Limb (tissue), 2 donors: Measurements from ENCODE around the gene RNASE4.
"Not testable (repeated sequence)": the region's sequence is repeated elsewhere in the genome, so short reads cannot be mapped to it uniquely, and the experiment has no call there.

Experiments used
- DNase-seq, 2 donors: peaks; one replicate each; pipeline ENCODE4 v3.0.0-alpha.2; 2016; ENCODE audit errors: extremely low spot score in 2 of 2

RNASE4 gene

GRCh38 chr14:20698018-20698329 lies 13.6 kb downstream of the RNASE4 start:
- no peak for DNase-seq

DNA sequence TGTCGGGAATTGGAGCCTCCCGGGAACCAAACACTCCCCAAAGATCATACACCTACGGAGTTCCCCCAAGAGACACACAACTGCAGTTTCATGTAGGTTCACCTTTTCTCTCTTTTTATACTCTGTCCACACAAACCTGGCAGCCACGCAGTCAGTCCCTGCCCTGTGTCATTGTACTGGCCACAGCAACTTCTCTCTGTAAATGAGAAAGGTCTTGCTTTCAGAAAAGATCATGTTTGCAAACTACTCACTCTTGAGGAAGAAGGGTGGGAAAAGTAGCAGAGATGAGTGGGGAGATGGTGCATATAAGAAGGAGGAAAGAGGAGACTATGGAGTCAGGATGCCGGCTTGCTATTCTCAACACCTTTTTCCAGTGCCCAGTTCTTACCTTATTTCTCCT lies 14.6 kb downstream of the RNASE4 start:
- DNase-seq, result no peak

DNA sequence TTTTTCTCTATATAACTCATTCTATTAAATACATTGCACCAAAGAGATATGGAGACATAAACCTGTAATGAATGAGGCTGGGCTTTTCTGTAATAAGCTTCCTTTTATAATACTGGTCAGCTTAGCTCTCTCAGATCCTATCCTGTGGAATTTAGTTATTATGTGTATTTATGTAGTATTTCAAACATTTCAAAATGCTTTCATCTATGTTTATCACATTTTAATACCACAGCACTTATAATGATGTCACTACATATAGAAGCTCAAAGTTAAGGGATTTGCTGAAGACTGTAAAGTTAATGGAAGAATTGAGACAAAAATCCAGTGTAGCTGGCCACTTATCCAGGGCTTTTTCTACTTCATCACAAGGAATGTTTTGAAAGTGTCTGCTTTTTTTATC lies 15.6 kb downstream of the RNASE4 start:
- no peak for DNase-seq

DNA sequence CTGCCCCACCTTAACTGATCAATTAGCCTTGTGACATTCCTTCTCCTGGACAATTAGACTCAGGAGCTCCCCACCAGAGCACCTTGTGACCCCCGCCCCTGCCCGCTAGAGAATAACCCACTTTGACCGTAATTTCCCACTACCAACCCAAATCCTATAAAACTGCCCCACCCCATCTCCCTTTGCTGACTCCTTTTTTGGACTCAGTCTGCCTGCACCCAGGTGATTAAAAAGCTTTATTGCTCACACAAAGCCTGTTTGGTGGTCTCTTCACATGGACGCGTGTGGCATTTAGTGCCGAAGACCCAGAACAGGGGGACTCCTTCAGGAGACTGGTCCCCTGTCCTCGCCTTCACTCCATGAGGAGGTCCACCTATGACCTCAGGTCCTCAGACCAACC lies 16.6 kb downstream of the RNASE4 start:
- not testable (repeated sequence) for DNase-seq

- no peak for DNase-seq
Observed at GRCh38 chr14:20706657-20707355, 22.4 kb downstream of the RNASE4 start.

DNA sequence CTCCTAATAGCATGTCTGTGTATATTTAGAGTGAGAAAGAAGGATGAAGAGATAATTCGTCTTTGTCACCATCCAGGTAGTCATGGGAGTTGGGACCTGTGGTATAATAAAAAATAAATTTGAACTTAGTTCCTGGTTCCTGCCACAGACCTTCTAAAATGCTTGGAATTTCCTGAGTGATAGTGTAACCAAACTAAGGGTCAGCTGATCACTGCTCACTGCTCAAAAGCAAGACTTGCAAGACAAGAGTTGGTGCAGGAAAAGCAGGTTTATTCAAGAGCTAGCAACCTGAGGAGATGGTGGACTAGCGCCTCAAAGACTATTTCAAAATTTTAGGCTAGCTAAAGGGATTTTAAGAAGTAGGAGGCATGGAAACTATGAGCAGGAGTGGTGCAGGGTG lies 23.3 kb downstream of the RNASE4 start:
- DNase-seq, result no peak

GRCh38 chr14:20711261-20711660 lies 26.9 kb downstream of the RNASE4 start:
- no peak for DNase-seq

GRCh38 chr14:20711685-20712084 lies 27.3 kb downstream of the RNASE4 start:
- DNase-seq, result no peak

- no peak for DNase-seq
Observed at GRCh38 chr14:20712904-20713303, 28.5 kb downstream of the RNASE4 start.

DNA sequence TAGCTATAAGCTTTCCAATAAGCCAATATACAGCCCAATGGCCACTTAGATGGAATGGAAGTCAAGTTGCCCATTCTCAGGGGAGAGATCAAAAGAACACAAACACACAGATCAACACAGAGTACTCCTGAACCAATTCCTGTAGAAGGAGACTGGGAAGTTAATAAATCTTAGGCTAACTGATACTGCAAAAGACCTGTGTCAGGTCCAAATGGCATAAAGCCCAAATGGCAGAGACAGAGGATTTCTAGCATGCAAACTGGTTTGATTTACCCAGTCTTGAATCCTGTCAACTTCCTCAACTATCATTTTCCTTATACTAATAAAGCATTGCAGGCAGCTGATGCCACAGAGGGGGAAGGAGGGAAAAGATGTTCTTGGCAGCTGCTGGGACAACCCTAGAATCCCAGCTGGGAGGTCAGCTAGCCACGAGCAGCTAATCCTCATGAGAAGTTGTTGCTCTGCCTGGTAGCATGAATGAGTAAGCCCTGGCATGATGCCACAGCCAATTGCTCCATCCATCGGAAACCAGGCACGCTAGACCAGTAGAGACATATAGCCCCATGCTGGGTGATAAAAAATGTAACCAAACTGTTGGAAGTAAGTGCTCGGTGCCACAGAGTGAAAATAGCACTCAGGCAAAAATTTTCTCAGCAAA lies 30.4 kb downstream of the RNASE4 start:
- no peak for DNase-seq

GRCh38 chr14:20719777-20720176 lies 35.4 kb downstream of the RNASE4 start:
- no peak for DNase-seq

DNA sequence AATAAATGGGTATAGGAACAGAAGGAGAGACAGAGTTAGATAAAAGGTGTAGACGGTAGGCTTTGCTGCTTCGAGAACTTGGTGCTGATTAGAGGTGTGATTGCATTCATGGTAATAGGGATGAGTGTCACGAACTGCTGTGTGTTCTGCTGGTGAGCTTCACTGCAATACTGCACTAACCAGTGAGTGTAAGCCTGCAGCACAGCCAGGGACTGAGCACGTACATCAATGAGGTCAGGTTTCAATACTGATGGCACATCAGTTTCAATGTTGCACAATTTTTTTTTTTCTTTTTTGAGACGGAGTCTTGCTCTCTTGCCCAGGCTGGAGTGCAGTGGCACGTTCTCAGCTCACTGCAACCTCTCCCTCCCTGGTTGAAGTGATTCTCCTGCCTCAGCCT lies 36.4 kb downstream of the RNASE4 start:
- no peak for DNase-seq

DNA sequence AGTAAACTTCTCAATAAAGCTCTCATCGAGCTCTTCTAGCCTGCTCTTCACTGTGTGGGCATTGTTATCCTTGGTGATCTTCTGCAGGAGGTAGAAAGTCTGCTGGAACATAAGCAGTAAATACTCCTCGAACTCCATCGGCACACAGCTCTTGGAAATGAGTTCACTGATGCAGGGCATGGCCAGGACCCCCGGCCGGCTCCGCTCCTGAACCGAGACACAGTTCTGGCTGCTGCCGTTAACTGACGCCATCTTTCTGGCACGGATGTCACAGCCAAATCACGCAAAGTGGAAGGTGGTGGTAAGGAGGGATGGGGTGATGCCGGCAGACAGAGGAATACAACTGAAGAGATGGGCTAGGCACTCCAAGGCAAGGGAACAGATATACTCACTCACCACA lies 37.7 kb downstream of the RNASE4 start:
- no peak for DNase-seq

- DNase-seq, result peak in 1 of 2 donors; percentile 39
Observed at GRCh38 chr14:20723488-20723887, 39.1 kb downstream of the RNASE4 start.

- not testable (repeated sequence) for DNase-seq
Observed at GRCh38 chr14:20726121-20726520, 41.8 kb downstream of the RNASE4 start.

GRCh38 chr14:20726531-20726930 lies 42.2 kb downstream of the RNASE4 start:
- DNase-seq, result no peak

- no peak for DNase-seq
Observed at GRCh38 chr14:20730891-20731290, 46.5 kb downstream of the RNASE4 start.

- no peak for DNase-seq
Observed at GRCh38 chr14:20732477-20732876, 48.1 kb downstream of the RNASE4 start.

- peak in 1 of 2 donors; percentile 32 for DNase-seq
Observed at GRCh38 chr14:20732979-20733635, 48.7 kb downstream of the RNASE4 start.

- peak in 1 of 2 donors; percentile 6 for DNase-seq
Observed at GRCh38 chr14:20733684-20734429, 49.5 kb downstream of the RNASE4 start.

- no peak for DNase-seq
Observed at GRCh38 chr14:20734430-20734806, 50.1 kb downstream of the RNASE4 start.

DNA sequence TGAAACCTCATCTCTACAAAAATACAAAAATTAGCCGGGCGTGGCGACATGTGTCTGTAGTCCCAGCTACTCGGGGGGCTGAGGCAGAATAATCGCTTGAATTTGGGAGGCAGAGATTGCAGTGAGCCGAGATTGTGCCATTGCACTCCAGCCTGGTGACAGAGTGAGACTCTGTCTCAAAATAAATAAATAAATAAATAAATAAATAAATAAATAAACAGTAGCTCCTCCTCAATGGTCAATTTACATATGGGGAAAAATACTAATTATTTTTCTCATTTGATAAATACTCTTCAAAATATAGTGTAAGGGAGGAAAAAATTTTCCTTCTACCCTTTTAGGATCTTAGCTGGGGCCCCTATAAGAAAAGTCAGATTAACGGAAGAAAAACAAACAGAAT lies 53.9 kb downstream of the RNASE4 start:
- DNase-seq, result not testable (repeated sequence)
